ENCODE data around the gene RILPL2.

- TF ChIP-seq EZH2 (IDR thresholded peaks at IDR 0.05; ENCODE audit: insufficient read depth, poor library complexity, severe bottlenecking), result no peak
- no peak for TF ChIP-seq EZH2phosphoT487 (IDR thresholded peaks at IDR 0.05; ENCODE audit: insufficient read depth, low read depth)
These were observed 33.5 kb upstream of the RILPL2 start for GRCh38 chr12:123469978-123470377.

Data from GM23248 (cell line).